HG03045 (cell line): ENCODE data around the gene RBMS3.
"Not testable (repeated sequence)": the region's sequence is repeated elsewhere in the genome, so short reads cannot be mapped to it uniquely, and the experiment has no call there.

Experiments
- ATAC-seq: cut with Tn5 transposase; IDR thresholded peaks from one replicate; pipeline ENCODE4 v1.9.1; 2021; ENCODE audit warnings: mild to moderate bottlenecking, moderate library complexity; ENCODE audit not compliant: unreplicated experiment

Gene RBMS3

GRCh38 chr3:30044515-30044914, 763.6 kb downstream of the RBMS3 start:
- no peak for ATAC-seq

GRCh38 chr3:30048431-30048830, 767.6 kb downstream of the RBMS3 start:
- ATAC-seq, result no peak

- not testable (repeated sequence) for ATAC-seq
These were observed 769.2 kb downstream of the RBMS3 start for GRCh38 chr3:30050116-30050515.

GRCh38 chr3:30059240-30059639, 778.4 kb downstream of the RBMS3 start:
- ATAC-seq, result no peak
